H1 (cell line): ENCODE results near the gene TPSG1. TPM values are rescaled to one million over a fixed set of nuclear protein-coding genes. Genes with fewer than 3 reads are reported as not detected.

ENCODE experiments used
- CTCF ChIA-PET: fragments of 300-600 bp; sonication (Branson Sonifier 250); formaldehyde crosslinking; loops from one replicate; lab custom pipeline; 2021; ENCODE audit not compliant: partially characterized antibody; lab: Charles Lee
- POLR2A ChIA-PET: fragments of 300-600 bp; sonication (Branson Sonifier 250); formaldehyde crosslinking; loops from one replicate; lab custom pipeline; 2021; ENCODE audit warnings: inconsistent platforms; ENCODE audit not compliant: partially characterized antibody; lab: Charles Lee
- DNase-seq, 2 experiments: peaks; one replicate each; pipeline versions ENCODE4 v3.0.0 to v3.0.0-alpha.2; 2010 to 2022; ENCODE audit warnings: low spot score in 2 of 2, low read depth in 1 of 2, mixed read lengths in 1 of 2
- FAIRE-seq: peaks from 2 replicates; lab custom pipeline; 2011; peaks lifted over from hg19 to GRCh38; lab: Jason Lieb, UNC
- H2AFZ ChIP-seq: 2 replicates; pipeline ENCODE4 v1.8.1; 2012; ENCODE audit warnings: low read length, inconsistent platforms
- H2AK5ac ChIP-seq: 2 replicates; pipeline ENCODE4 v1.6.1; 2013; ENCODE audit warnings: low read depth, low read length
- H2BK120ac ChIP-seq: replicated peaks from 2 replicates; pipeline ENCODE3; 2013; ENCODE audit warnings: low read depth, low read length, inconsistent platforms
- H2BK12ac ChIP-seq: 2 replicates; pipeline ENCODE4 v1.6.1; 2013; ENCODE audit warnings: low read depth, low read length
- H2BK15ac ChIP-seq: 2 replicates; pipeline ENCODE4 v1.6.1; 2013; ENCODE audit warnings: low read length
- H2BK20ac ChIP-seq: 2 replicates; pipeline ENCODE4 v1.6.1; 2013; ENCODE audit warnings: low read length
- H2BK5ac ChIP-seq: 2 replicates; pipeline ENCODE4 v1.6.1; 2013; ENCODE audit warnings: low read depth, low read length
- H3K14ac ChIP-seq: 2 replicates; pipeline ENCODE4 v1.6.1; 2013; ENCODE audit warnings: inconsistent platforms; ENCODE audit not compliant: insufficient read length
- H3K18ac ChIP-seq: 2 replicates; pipeline ENCODE4 v1.6.1; 2013; ENCODE audit warnings: low read length; ENCODE audit errors: extremely low read depth
- H3K23ac ChIP-seq: 2 replicates; pipeline ENCODE4 v1.6.1; 2013; ENCODE audit warnings: inconsistent platforms; ENCODE audit not compliant: insufficient read length
- H3K23me2 ChIP-seq: 2 replicates; pipeline ENCODE4 v1.6.1; 2013; ENCODE audit warnings: low read depth, low read length
- H3K27ac ChIP-seq: 2 replicates; pipeline ENCODE4 v1.6.1; 2011; ENCODE audit warnings: low read depth, low read length, inconsistent platforms
- H3K27me3 ChIP-seq, 4 experiments: replicated peaks in 1 of 4; 1 replicate in 1 of 4; 2 replicates in 3 of 4; pipeline versions ENCODE4 v1.6.1 to v1.8.1; 2011 to 2013; ENCODE audit warnings: low read length in 3 of 4, mild to moderate bottlenecking in 3 of 4, inconsistent platforms in 2 of 4, mixed read lengths in 2 of 4, moderate library complexity in 1 of 4; ENCODE audit not compliant: control insufficient read depth in 3 of 4, insufficient read depth in 3 of 4; ENCODE audit errors: extremely low read depth in 1 of 4
- H3K36me3 ChIP-seq, 4 experiments: 2 replicates each; pipeline versions ENCODE4 v1.6.1 to v1.8.1; 2011 to 2013; ENCODE audit warnings: mild to moderate bottlenecking in 4 of 4, low read length in 3 of 4, moderate library complexity in 2 of 4, control low read depth in 1 of 4, inconsistent platforms in 1 of 4; ENCODE audit not compliant: insufficient read depth in 4 of 4, control insufficient read depth in 2 of 4
- H3K4ac ChIP-seq: replicated peaks from 2 replicates; pipeline ENCODE3; 2013; ENCODE audit warnings: low read length, low read depth, mixed read lengths, inconsistent platforms; ENCODE audit not compliant: insufficient read length
- H3K4me1 ChIP-seq, 4 experiments: replicated peaks in 1 of 4; 1 replicate in 1 of 4; 2 replicates in 3 of 4; pipeline versions ENCODE4 v1.6.1 to v1.8.1; 2011 to 2013; ENCODE audit warnings: low read length in 3 of 4, inconsistent platforms in 2 of 4, mixed read lengths in 1 of 4; ENCODE audit not compliant: insufficient read depth in 4 of 4, control insufficient read depth in 3 of 4
- H3K4me2 ChIP-seq, 2 experiments: 2 replicates each; pipeline versions ENCODE4 v1.6.1 to v1.8.1; 2011 to 2013; ENCODE audit warnings: low read depth in 2 of 2, low read length in 2 of 2, control low read depth in 1 of 2, inconsistent platforms in 1 of 2, mild to moderate bottlenecking in 1 of 2; ENCODE audit not compliant: insufficient read depth in 1 of 2
- H3K4me3 ChIP-seq, 4 experiments: fragments of 200-600, 300-600 bp in 1 of 4; sonication (generic), shearing (Covaris generic), sonication (Bioruptor Twin) in 1 of 4; 2 replicates each; pipeline versions ENCODE4 v1.5.1 to v1.8.1; 2011 to 2016; ENCODE audit warnings: low read length in 4 of 4, low read depth in 3 of 4, control low read depth in 2 of 4, inconsistent platforms in 2 of 4, mild to moderate bottlenecking in 2 of 4, mixed read lengths in 1 of 4, moderate library complexity in 1 of 4; ENCODE audit not compliant: insufficient read depth in 2 of 4; ENCODE audit errors: extremely low read depth in 1 of 4
- H3K56ac ChIP-seq: replicated peaks from 2 replicates; pipeline ENCODE3; 2013; ENCODE audit warnings: low read depth, mild to moderate bottlenecking, mixed read lengths, low read length, inconsistent platforms; ENCODE audit not compliant: insufficient read length
- H3K79me1 ChIP-seq: 2 replicates; pipeline ENCODE4 v1.6.1; 2013; ENCODE audit warnings: low read depth, low read length, control low read depth
- H3K79me2 ChIP-seq, 2 experiments: 2 replicates each; pipeline versions ENCODE4 v1.6.1 to v1.8.1; 2012 to 2013; ENCODE audit warnings: low read length in 2 of 2, mild to moderate bottlenecking in 2 of 2, inconsistent platforms in 1 of 2; ENCODE audit not compliant: insufficient read depth in 2 of 2, control insufficient read depth in 1 of 2
- H3K9ac ChIP-seq, 4 experiments: replicated peaks in 1 of 4; 1 replicate in 1 of 4; 2 replicates in 3 of 4; pipeline versions ENCODE4 v1.6.1 to v1.8.1; 2011 to 2013; ENCODE audit warnings: low read depth in 3 of 4, low read length in 3 of 4, control low read depth in 2 of 4, mild to moderate bottlenecking in 2 of 4, moderate library complexity in 2 of 4, inconsistent platforms in 1 of 4; ENCODE audit errors: extremely low read depth in 1 of 4
- H3K9me3 ChIP-seq, 2 experiments: 2 replicates each; pipeline versions ENCODE4 v1.6.1 to v1.8.1; 2012 to 2013; ENCODE audit warnings: mild to moderate bottlenecking in 2 of 2, moderate library complexity in 2 of 2, control low read depth in 1 of 2, inconsistent platforms in 1 of 2, low read depth in 1 of 2, low read length in 1 of 2, mixed read lengths in 1 of 2; ENCODE audit not compliant: insufficient read depth in 2 of 2
- H4K20me1 ChIP-seq, 2 experiments: replicated peaks in 1 of 2; 2 replicates each; pipeline versions ENCODE3 to v1.8.1; 2011 to 2013; ENCODE audit warnings: inconsistent platforms in 2 of 2, low read length in 2 of 2, mild to moderate bottlenecking in 1 of 2; ENCODE audit not compliant: insufficient read depth in 2 of 2, control insufficient read depth in 1 of 2
- H4K5ac ChIP-seq: 2 replicates; pipeline ENCODE4 v1.6.1; 2013; ENCODE audit warnings: low read length, low read depth, mixed read lengths, inconsistent platforms; ENCODE audit not compliant: insufficient read length
- H4K8ac ChIP-seq: 2 replicates; pipeline ENCODE4 v1.8.0; 2013; ENCODE audit warnings: mild to moderate bottlenecking, moderate library complexity, low read length, inconsistent platforms; ENCODE audit not compliant: insufficient read depth; ENCODE audit errors: extremely low read depth
- H4K91ac ChIP-seq: replicated peaks from 2 replicates; pipeline ENCODE3; 2013; ENCODE audit warnings: low read length, mixed read lengths, inconsistent platforms; ENCODE audit not compliant: insufficient read length
- BRCA1 ChIP-seq: IDR thresholded peaks from 2 replicates; pipeline ENCODE4 v1.6.1; 2012; ENCODE audit warnings: low read depth, low read length, improper control_type of control experiment
- EGR1 ChIP-seq: IDR thresholded peaks from 2 replicates; pipeline ENCODE4 v1.6.1; 2011; ENCODE audit warnings: low read depth, low read length, borderline replicate concordance
- HDAC2 ChIP-seq, 2 experiments: fragments of 300-600 bp in 1 of 2; sonication (generic) in 1 of 2; IDR thresholded peaks; 2 replicates each; pipeline ENCODE4 v1.6.1; 2011 to 2012; ENCODE audit warnings: low read depth in 2 of 2, low read length in 2 of 2, mild to moderate bottlenecking in 2 of 2, moderate library complexity in 2 of 2, borderline replicate concordance in 1 of 2, inconsistent platforms in 1 of 2
- MAFK ChIP-seq: IDR thresholded peaks from 2 replicates; pipeline ENCODE4 v1.6.1; 2012; ENCODE audit warnings: low read depth, mild to moderate bottlenecking, improper control_type of control experiment, low read length
- WGBS, 2 experiments: shearing (Covaris generic) in 1 of 2; methylation state at CpG; one replicate each; pipeline versions ENCODE4 v1.1.6 to v1.1.7; 2013 to 2015; ENCODE audit warnings: low lambda C conversion rate in 2 of 2, mixed read lengths in 2 of 2, inconsistent platforms in 1 of 2, low coverage in 1 of 2, missing lambda C conversion rate in 1 of 2; ENCODE audit not compliant: insufficient replicate concordance in 2 of 2, insufficient coverage in 1 of 2, insufficient read length in 1 of 2; ENCODE audit errors: extremely low coverage in 1 of 2, missing lambda C conversion rate in 1 of 2; 5-methylcytosine and 5-hydroxymethylcytosine counted together
- polyA plus RNA-seq, 7 experiments: library from polyadenylated mRNA; depleted of rRNA in 3 of 7; stranded (reverse) in 5 of 7; unstranded in 2 of 7; fragments of >200 nt in 5 of 7; fragments of 200-250 nt in 2 of 7; gene quantifications; 1 replicate in 5 of 7; 2 replicates in 1 of 7; 4 replicates in 1 of 7; pipeline versions ENCODE4 v1.2.1 to v1.2.3, GENCODE V29; 2011 to 2013; ENCODE audit warnings: missing spikeins in 2 of 7, mixed read lengths in 2 of 7
- total RNA-seq: library from RNA; stranded (reverse); fragmentation: NEBNext Ultra II Directional; extraction: Animal tissue kit (Norgen Biotek cat#: 25700); gene quantifications from 2 replicates; pipeline ENCODE4 v1.2.1, GENCODE V29; 2021

Gene TPSG1
- total and polyA plus RNA-seq, 2 of the 8 experiments (the other 6 are each of a cell fraction or from before 2014, with no cell fraction given) = not detected

- no peak overlapping the region for H2BK120ac ChIP-seq
- no peaks in the 10 kb centered on the region; a peak in 1 of 8 replicates for H3K36me3 ChIP-seq
- no peak overlapping the region for H3K9ac ChIP-seq
- H4K5ac ChIP-seq = no peak overlapping the region
- FAIRE-seq = no peak
- H3K4me2 ChIP-seq = no peak overlapping the region
- H2BK20ac ChIP-seq = no peak overlapping the region
- H4K8ac ChIP-seq = no peak overlapping the region
- no peak overlapping the region for H2AK5ac ChIP-seq
- no peak overlapping the region for H2AFZ ChIP-seq
- no peak overlapping the region for H3K18ac ChIP-seq
- no peak overlapping the region for H3K4me3 ChIP-seq
- no peak overlapping the region for H2BK5ac ChIP-seq
- no peaks in the 10 kb centered on the region for H3K9me3 ChIP-seq
- H2BK12ac ChIP-seq = no peak overlapping the region
- no peak overlapping the region for H4K91ac ChIP-seq
- DNase-seq = no peak
- H3K4me1 ChIP-seq = no peaks in the 10 kb centered on the region; a peak in 1 of 7 replicates
- no peak overlapping the region for H3K23ac ChIP-seq
- H3K4ac ChIP-seq = no peak overlapping the region
- no peaks in the 10 kb centered on the region; a peak in 1 of 4 replicates for H3K79me2 ChIP-seq
- H3K27ac ChIP-seq = no peak overlapping the region
- ChIA-PET CTCF (interaction anchor here (1.5 kb wide), 1 partner anchor 34 kb away, joined by 3 read pairs; no protein-coding TSS in a partner anchor), POLR2A (interaction anchor here (0.5 kb wide), 1 partner anchor 66 kb away, joined by 3 read pairs; no protein-coding TSS in a partner anchor)
- H3K23me2 ChIP-seq = no peaks in the 10 kb centered on the region
- H3K56ac ChIP-seq = no peak overlapping the region
- H3K27me3 ChIP-seq = no peaks in the 10 kb centered on the region
- peaks cover 10 to 26% of the 10 kb centered on the region in 2 experiments for H4K20me1 ChIP-seq
- H2BK15ac ChIP-seq = no peak overlapping the region
- WGBS, 2 experiments = 91% methylated on average over 19 of the region's 19 CpGs; no CpG with 5 or more reads in 1 of the 2 experiments
- H3K79me1 ChIP-seq = no peaks in the 10 kb centered on the region; the same call in none of the 2 replicates
- no peak overlapping the region for H3K14ac ChIP-seq
- no peak for TF ChIP-seq EGR1
- TF ChIP-seq BRCA1 = no peak
- TF ChIP-seq MAFK = no peak
- no peak for TF ChIP-seq HDAC2 (IDR thresholded peaks at IDR 0.05; ENCODE audit: borderline replicate concordance in 1 of 2, low read depth in 2 of 2, low read length in 2 of 2)
These were observed 48.0 kb downstream of the TPSG1 start for GRCh38 chr16:1177053-1177452.
